ENCODE data around the gene GTF2IRD2.
"Not testable (repeated sequence)": the region's sequence is repeated elsewhere in the genome, so short reads cannot be mapped to it uniquely, and the experiment has no call there.

DNA sequence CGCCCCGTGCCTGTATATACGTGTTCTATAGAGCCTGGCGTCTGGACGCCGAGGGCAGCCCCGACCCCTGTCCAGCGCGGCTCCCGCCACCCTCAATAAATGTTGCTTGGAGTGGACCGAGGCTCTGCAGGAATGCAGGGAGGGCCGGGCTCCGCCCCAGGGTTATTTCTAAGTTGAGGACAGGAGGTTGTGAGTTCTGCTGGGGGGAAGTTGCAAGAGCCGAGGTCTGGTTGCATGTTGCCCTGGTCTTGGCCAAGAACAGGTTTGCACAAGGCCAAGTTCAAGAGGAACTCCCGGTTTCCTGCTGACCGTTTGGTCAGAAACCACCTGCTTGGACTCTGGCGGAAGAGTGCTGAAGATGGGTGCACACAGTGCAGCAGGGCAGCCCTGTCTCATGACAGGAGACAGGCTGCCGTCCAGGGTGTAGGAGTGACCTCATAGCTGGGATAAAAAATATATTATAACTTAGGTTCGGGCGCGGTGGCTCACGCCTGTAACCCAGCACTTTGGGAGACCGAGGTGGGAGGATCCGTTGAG lies 62.1 kb downstream of the GTF2IRD2 start:
- not testable (repeated sequence) for TF ChIP-seq CTCF (conservative IDR thresholded peaks at IDR 0.05 in 1 of 2, IDR thresholded peaks at IDR 0.05 in 1 of 2; ENCODE audit: extremely low read depth in 1 of 2, insufficient read depth in 1 of 2, low read depth in 1 of 2, low read length in 2 of 2); EZH2 (IDR thresholded peaks at IDR 0.05; ENCODE audit: borderline replicate concordance, low read length)

Measured in mammary epithelial cell (primary cell).